Adrenal gland (tissue), 12 donors: ENCODE measurements around the gene RASSF5. TPM values are rescaled to one million over a fixed set of nuclear protein-coding genes. Genes with fewer than 3 reads are reported as not detected.
"Not testable (repeated sequence)": the region's sequence is repeated elsewhere in the genome, so short reads cannot be mapped to it uniquely, and the experiment has no call there.

ENCODE experiments used
- DNase-seq, 7 donors: peaks; one replicate each; pipeline ENCODE4 v3.0.0-alpha.2; 2019 to 2020
- H3K27ac ChIP-seq, 5 donors: fragments of 200-600 bp; sonication (generic) in 4 of 5; 1 replicate in 3 of 5; 2 replicates in 2 of 5; pipeline versions ENCODE4 v1.5.1 to v1.8.0; 2016 to 2020; ENCODE audit warnings: mild to moderate bottlenecking in 1 of 5
- H3K27me3 ChIP-seq: fragments of 200-600 bp; 2 replicates; pipeline ENCODE4 v1.8.0; 2021
- H3K36me3 ChIP-seq, 2 donors: fragments of 200-600 bp; replicated peaks in 1 of 2; 1 replicate in 1 of 2; 2 replicates in 1 of 2; pipeline versions ENCODE4 v1.5.1 to v1.8.0; 2018 to 2022
- H3K4me1 ChIP-seq, 2 donors: fragments of 200-600 bp; replicated peaks in 1 of 2; 1 replicate in 1 of 2; 2 replicates in 1 of 2; pipeline versions ENCODE4 v1.5.1 to v1.8.0; 2018 to 2021
- H3K4me3 ChIP-seq, 4 donors: fragments of 200-600 bp; sonication (generic) in 3 of 4; one replicate each; pipeline ENCODE4 v1.5.1; 2016 to 2018
- H3K9me3 ChIP-seq, 3 donors: fragments of 200-600 bp; sonication (generic) in 1 of 3; replicated peaks in 1 of 3; 1 replicate in 2 of 3; 2 replicates in 1 of 3; pipeline versions ENCODE4 v1.5.1 to v1.8.0; 2016 to 2021
- POLR2A ChIP-seq, 2 donors: fragments of 450-650 bp; IDR thresholded peaks; one replicate each; pipeline ENCODE4 v1.6.1; 2017; ENCODE audit warnings: antibody characterized with exemption in 2 of 2, mild to moderate bottlenecking in 2 of 2, moderate library complexity in 1 of 2
- WGBS, 4 donors: extraction: QIAGEN DNeasy Blood & Tissue Kit in 2 of 4; methylation state at CpG; one replicate each; pipeline versions ENCODE4 v1.1.5 to v1.1.7; 2013 to 2017; 5-methylcytosine and 5-hydroxymethylcytosine counted together
- intact Hi-C, 2 donors: fragments of 100-400 bp; cut with DNase I; formaldehyde crosslinking; loops; one replicate each; pipeline versions ENCODE4 v1.14.1 to v1.15.0; 2022 to 2023
- polyA plus RNA-seq, 3 donors: library from polyadenylated mRNA; stranded (reverse); fragments of 200-250 nt in 2 of 3; fragments of 350-450 nt in 1 of 3; fragmentation: Illumina TruSeq in 1 of 3; extraction: RNeasy Lipid Tissue Mini Kit (QIAGEN cat#74804) in 1 of 3; gene quantifications; one replicate each; pipeline ENCODE4 v1.2.3, GENCODE V29; 2013 to 2014
- total RNA-seq, 9 donors: library from RNA; depleted of rRNA in 4 of 9; stranded (reverse); fragments of >200 nt in 4 of 9; fragments of 120-200 nt in 1 of 9; fragmentation: NEBNext Ultra II Directional in 1 of 9; extraction: Animal tissue kit (Norgen Biotek cat#: 25700) in 1 of 9; gene quantifications; one replicate each; pipeline versions ENCODE4 v1.1.0 to v1.2.4, GENCODE V29; 2013 to 2023
- TF ChIP-seq, protein P1 (sequence below), 6 experiments: fragments of 450-650 bp in 4 of 6; fragments of 200-600 bp in 2 of 6; sonication (generic) in 1 of 6; IDR thresholded peaks; 1 replicate in 5 of 6; 2 replicates in 1 of 6; pipeline versions ENCODE4 v1.5.1 to v1.8.0; 2016 to 2021; ENCODE audit warnings: antibody characterized with exemption in 6 of 6, mild to moderate bottlenecking in 2 of 6, moderate library complexity in 1 of 6
- donor health status: healthy with polysubstance abuse.
- donor health status: Bipolar disorder and iron deficiency.
- donor health status: DM: yes; HTN: yes; CAD: no.
- donor health status: DM: no; HTN: no; CAD: no.
- donor health status: DM: no; HTN: no; CAD: no.
- donor health status: DM: yes; HTN: yes; CAD: no.

The RASSF5 gene
- total and polyA plus RNA-seq, 12 donors, result 7.1 to 57.9 (median 27.0) TPM

GRCh38 chr1:206580438-206581113 lies 73.2 kb downstream of the RASSF5 start:
- Histone ChIP-seq H3K36me3 (peaks cover 0 to 22% of the 10 kb centered on the region in 2 donors), H3K9me3 (no peaks in the 10 kb centered on the region), H3K4me3 (no peak overlapping the region), H3K27ac (peak overlapping the region in 4 of 5 donors; percentile 25 to 87 (median 54)), H3K27me3 (no peaks in the 10 kb centered on the region), H3K4me1 (peaks cover 17 to 53% of the 10 kb centered on the region in 2 donors)
- intact Hi-C loops, result no loop called here
- DNase-seq, result peak in 1 of 7 donors; percentile 8
- WGBS, 4 donors, result 87 to 95% (median 93%) methylated on average over 7 to 8 of the region's 8 CpGs
- TF ChIP-seq, protein P1, sequence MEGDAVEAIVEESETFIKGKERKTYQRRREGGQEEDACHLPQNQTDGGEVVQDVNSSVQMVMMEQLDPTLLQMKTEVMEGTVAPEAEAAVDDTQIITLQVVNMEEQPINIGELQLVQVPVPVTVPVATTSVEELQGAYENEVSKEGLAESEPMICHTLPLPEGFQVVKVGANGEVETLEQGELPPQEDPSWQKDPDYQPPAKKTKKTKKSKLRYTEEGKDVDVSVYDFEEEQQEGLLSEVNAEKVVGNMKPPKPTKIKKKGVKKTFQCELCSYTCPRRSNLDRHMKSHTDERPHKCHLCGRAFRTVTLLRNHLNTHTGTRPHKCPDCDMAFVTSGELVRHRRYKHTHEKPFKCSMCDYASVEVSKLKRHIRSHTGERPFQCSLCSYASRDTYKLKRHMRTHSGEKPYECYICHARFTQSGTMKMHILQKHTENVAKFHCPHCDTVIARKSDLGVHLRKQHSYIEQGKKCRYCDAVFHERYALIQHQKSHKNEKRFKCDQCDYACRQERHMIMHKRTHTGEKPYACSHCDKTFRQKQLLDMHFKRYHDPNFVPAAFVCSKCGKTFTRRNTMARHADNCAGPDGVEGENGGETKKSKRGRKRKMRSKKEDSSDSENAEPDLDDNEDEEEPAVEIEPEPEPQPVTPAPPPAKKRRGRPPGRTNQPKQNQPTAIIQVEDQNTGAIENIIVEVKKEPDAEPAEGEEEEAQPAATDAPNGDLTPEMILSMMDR (IDR thresholded peaks at IDR 0.05), result no peak
- no peak for TF ChIP-seq POLR2A (IDR thresholded peaks at IDR 0.05)

DNA sequence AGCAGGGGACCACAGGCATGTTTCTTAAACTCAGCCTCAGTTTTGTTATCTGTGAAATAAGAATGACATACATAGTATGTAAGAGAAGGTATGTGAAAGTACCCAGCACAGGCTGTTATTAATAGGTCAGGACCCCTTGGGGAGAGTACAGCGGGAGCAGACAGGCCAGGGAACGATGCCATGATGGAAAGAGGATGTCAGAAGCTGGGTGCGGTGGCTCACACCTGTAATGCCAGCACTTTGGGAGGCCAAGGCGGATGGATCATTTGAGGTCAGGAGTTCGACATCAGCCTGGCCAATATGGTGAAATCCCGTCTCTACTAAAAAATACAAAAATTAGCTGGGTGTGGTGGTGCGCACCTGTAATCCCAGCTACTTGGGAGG lies 73.8 kb downstream of the RASSF5 start:
- H3K9me3 ChIP-seq, H3K27me3 ChIP-seq, H3K4me3 ChIP-seq, intact Hi-C loops: not testable (repeated sequence)
- peak in 1 of 7 donors; percentile 9 for DNase-seq
- Histone ChIP-seq H3K36me3 (peaks cover 0 to 27% of the 10 kb centered on the region in 2 donors), H3K4me1 (peaks cover 15 to 48% of the 10 kb centered on the region in 2 donors), H3K27ac (peak overlapping the region in 2 of 5 donors; percentile 78 to 87)
- 86 to 96% (median 93%) methylated on average over 7 of the region's 7 CpGs for WGBS, 4 donors

DNA sequence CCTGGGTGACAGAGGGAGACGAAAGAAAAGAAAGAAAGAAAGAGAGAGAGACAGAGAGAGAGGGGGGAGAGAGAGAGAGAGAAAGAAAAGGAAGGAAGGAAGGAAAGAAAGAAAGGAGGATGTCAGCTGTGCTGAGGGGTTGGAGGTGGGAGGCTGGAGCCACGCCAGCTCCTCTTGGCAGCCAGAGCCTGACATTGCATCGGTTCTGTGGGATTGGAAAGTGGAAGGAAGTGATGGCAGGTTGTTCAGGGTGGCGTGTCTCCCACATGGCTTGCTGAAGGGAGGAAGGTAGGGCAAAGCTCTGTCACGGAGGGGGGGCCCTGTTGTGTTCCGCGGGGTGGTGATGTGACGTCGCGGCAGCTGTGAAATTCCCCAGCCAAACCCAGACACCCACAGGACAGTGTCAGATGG lies 74.2 kb downstream of the RASSF5 start:
- Histone ChIP-seq H3K36me3 (peaks cover 0 to 32% of the 10 kb centered on the region in 2 donors), H3K4me3 (no peak overlapping the region), H3K27ac (no peak overlapping the region), H3K27me3 (no peaks in the 10 kb centered on the region), H3K4me1 (peaks cover 10 to 43% of the 10 kb centered on the region in 2 donors), H3K9me3 (no peaks in the 10 kb centered on the region)
- peak in 5 of 7 donors; percentile 26 to 65 (median 46) for DNase-seq
- TF ChIP-seq, protein P1 (IDR thresholded peaks at IDR 0.05), result no peak
- no peak for TF ChIP-seq POLR2A (IDR thresholded peaks at IDR 0.05)
- intact Hi-C loops, result no loop called here
- 59 to 66% (median 63%) methylated on average over 10 of the region's 10 CpGs for WGBS, 4 donors

DNA sequence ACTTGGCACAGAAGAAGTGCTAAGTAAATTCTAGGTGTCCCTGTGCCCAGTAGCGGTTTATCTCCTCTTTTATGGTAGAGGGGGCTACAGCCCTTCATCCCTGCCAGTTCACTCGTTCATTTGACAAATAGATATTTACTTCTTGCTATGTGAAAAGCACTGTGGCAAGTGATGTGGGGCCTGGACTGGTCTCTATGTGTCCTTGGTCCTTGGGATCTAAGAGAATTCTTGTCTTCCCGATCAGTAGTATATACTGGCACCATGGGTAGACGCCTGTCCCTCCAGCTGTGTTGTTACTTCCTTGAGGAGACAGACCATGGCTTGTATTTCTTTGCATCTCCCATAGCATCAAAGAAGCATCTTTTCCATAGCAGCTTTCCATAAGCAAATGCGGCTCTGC lies 75.2 kb downstream of the RASSF5 start:
- peaks cover under 1 to 36% of the 10 kb centered on the region in 2 donors for H3K4me1 ChIP-seq
- 83 to 97% (median 90%) methylated on average over 5 of the region's 5 CpGs for WGBS, 4 donors
- peak overlapping the region in 1 of 5 donors; percentile 1 for H3K27ac ChIP-seq
- intact Hi-C loops, result loop anchor here in 1 of 2 donors (2.0 kb wide), 1 partner anchor 38 kb away; no protein-coding TSS in a partner anchor
- TF ChIP-seq, protein P1 (IDR thresholded peaks at IDR 0.05), result no peak
- TF ChIP-seq POLR2A (IDR thresholded peaks at IDR 0.05), result no peak
- no peaks in the 10 kb centered on the region for H3K27me3 ChIP-seq
- peaks cover 0 to 41% of the 10 kb centered on the region in 2 donors for H3K36me3 ChIP-seq
- H3K9me3 ChIP-seq, result no peaks in the 10 kb centered on the region
- H3K4me3 ChIP-seq, result no peak overlapping the region
- DNase-seq, result no peak
